IMR-90 (cell line): ENCODE results near the gene ARHGEF6. TPM values are rescaled to one million over a fixed set of nuclear protein-coding genes. Genes with fewer than 3 reads are reported as not detected.
A peak's percentile ranks its signal among the peaks of the same experiment; 100 is the strongest.

Source experiments
- ATAC-seq: fragments of 200-7000 bp; cut with Tn5 transposase; 2 replicates; pipeline ENCODE4 v1.9.1; 2020; ENCODE audit warnings: low read depth, mild to moderate bottlenecking, moderate library complexity
- BruUV-seq: library from RNA; stranded (reverse); fragments of 400-500 nt; replicated peaks from 2 replicates; lab custom pipeline; 2021; lab: Mats Ljungman, UMichigan
- CTCF ChIA-PET: fragments of 300-600 bp; formaldehyde crosslinking; extraction: SDS; loops from one replicate; lab custom pipeline; 2021; ENCODE audit warnings: antibody characterized with exemption; lab: Yijun Ruan, JAX
- POLR2A ChIA-PET: fragments of 300-600 bp; sonication (Branson Sonifier 250); formaldehyde crosslinking; loops from one replicate; lab custom pipeline; 2022; ENCODE audit warnings: antibody characterized with exemption; ENCODE audit not compliant: unreplicated experiment; lab: Charles Lee
- DNase-seq: peaks from one replicate; pipeline ENCODE4 v3.0.0; 2013
- H2AFZ ChIP-seq: replicated peaks from 2 replicates; pipeline ENCODE3; 2013; ENCODE audit warnings: low read length, mild to moderate bottlenecking; ENCODE audit not compliant: poor library complexity
- H2AK5ac ChIP-seq: 2 replicates; pipeline ENCODE4 v1.6.1; 2013; ENCODE audit warnings: low read depth, low read length, inconsistent platforms
- H2AK9ac ChIP-seq: replicated peaks from 2 replicates; pipeline ENCODE3; 2013; ENCODE audit warnings: mild to moderate bottlenecking, low read depth, low read length, moderate library complexity; ENCODE audit not compliant: poor library complexity
- H2BK120ac ChIP-seq: 2 replicates; pipeline ENCODE4 v1.6.1; 2013; ENCODE audit warnings: low read depth, low read length, inconsistent platforms
- H2BK15ac ChIP-seq: 3 replicates; pipeline ENCODE4 v1.6.1; 2013; ENCODE audit warnings: low read depth, low read length, inconsistent platforms
- H2BK20ac ChIP-seq: 2 replicates; pipeline ENCODE4 v1.6.1; 2013; ENCODE audit warnings: low read depth, mild to moderate bottlenecking, inconsistent platforms, low read length, moderate library complexity
- H2BK5ac ChIP-seq: 2 replicates; pipeline ENCODE4 v1.6.1; 2013; ENCODE audit warnings: mild to moderate bottlenecking, low read depth, low read length, inconsistent platforms; ENCODE audit not compliant: poor library complexity, severe bottlenecking
- H3K14ac ChIP-seq: replicated peaks from 2 replicates; pipeline ENCODE4 v1.6.1; 2013; ENCODE audit warnings: low read depth, low read length, inconsistent platforms
- H3K18ac ChIP-seq: 2 replicates; pipeline ENCODE4 v1.6.1; 2013; ENCODE audit warnings: low read depth, low read length, control low read depth
- H3K23ac ChIP-seq: 2 replicates; pipeline ENCODE4 v1.6.1; 2013; ENCODE audit warnings: low read depth, low read length, inconsistent platforms
- H3K27ac ChIP-seq: 2 replicates; pipeline ENCODE4 v1.5.1; 2013; ENCODE audit warnings: mild to moderate bottlenecking, control low read depth, low read length; ENCODE audit not compliant: insufficient read depth
- H3K27me3 ChIP-seq: 2 replicates; pipeline ENCODE4 v1.6.1; 2013; ENCODE audit warnings: low read length; ENCODE audit not compliant: control insufficient read depth, insufficient read depth
- H3K36me3 ChIP-seq: 2 replicates; pipeline ENCODE4 v1.6.1; 2013; ENCODE audit warnings: low read length, mixed read lengths; ENCODE audit not compliant: control insufficient read depth, insufficient read depth
- H3K4ac ChIP-seq: 2 replicates; pipeline ENCODE4 v1.6.1; 2013; ENCODE audit warnings: low read depth, low read length, inconsistent platforms
- H3K4me1 ChIP-seq: 2 replicates; pipeline ENCODE4 v1.6.1; 2013; ENCODE audit warnings: low read length, mixed read lengths; ENCODE audit not compliant: control insufficient read depth, insufficient read depth
- H3K4me2 ChIP-seq: 2 replicates; pipeline ENCODE4 v1.6.1; 2013; ENCODE audit warnings: low read depth, mild to moderate bottlenecking, control low read depth, low read length, moderate library complexity
- H3K4me3 ChIP-seq: 2 replicates; pipeline ENCODE4 v1.5.1; 2013; ENCODE audit warnings: low read depth, mild to moderate bottlenecking, control low read depth, low read length, moderate library complexity; ENCODE audit not compliant: insufficient read depth
- H3K56ac ChIP-seq: 2 replicates; pipeline ENCODE4 v1.6.1; 2013; ENCODE audit warnings: low read length, inconsistent platforms; ENCODE audit not compliant: insufficient read depth; ENCODE audit errors: extremely low read depth
- H3K79me1 ChIP-seq, 2 experiments: 2 replicates each; pipeline ENCODE4 v1.6.1; 2013; ENCODE audit warnings: low read length in 2 of 2, inconsistent platforms in 1 of 2, low read depth in 1 of 2
- H3K9ac ChIP-seq: 2 replicates; pipeline ENCODE4 v1.6.1; 2013; ENCODE audit warnings: low read depth, low read length, control low read depth
- H3K9me1 ChIP-seq: 2 replicates; pipeline ENCODE4 v1.6.1; 2013; ENCODE audit warnings: low read length, inconsistent platforms; ENCODE audit not compliant: insufficient read depth
- H3K9me3 ChIP-seq: 2 replicates; pipeline ENCODE4 v1.6.1; 2013; ENCODE audit warnings: low read length; ENCODE audit not compliant: control insufficient read depth, insufficient read depth
- H4K20me1 ChIP-seq: 2 replicates; pipeline ENCODE4 v1.6.1; 2013; ENCODE audit warnings: low read length, inconsistent platforms; ENCODE audit not compliant: insufficient read depth
- H4K5ac ChIP-seq: 2 replicates; pipeline ENCODE4 v1.6.1; 2013; ENCODE audit warnings: mild to moderate bottlenecking, low read depth, low read length, control low read depth
- H4K8ac ChIP-seq, 2 experiments: 2 replicates each; pipeline ENCODE4 v1.6.1; 2013; ENCODE audit warnings: low read depth in 2 of 2, low read length in 2 of 2, control low read depth in 1 of 2, inconsistent platforms in 1 of 2
- H4K91ac ChIP-seq: 2 replicates; pipeline ENCODE4 v1.6.1; 2013; ENCODE audit warnings: low read depth, low read length, inconsistent platforms; ENCODE audit not compliant: insufficient read depth
- BHLHE40 ChIP-seq: fragments of 150-350 bp; IDR thresholded peaks from 2 replicates; pipeline ENCODE4 v1.6.1; 2016; ENCODE audit warnings: mild to moderate bottlenecking, low read depth, low read length
- CEBPB ChIP-seq: IDR thresholded peaks from 2 replicates; pipeline ENCODE4 v1.6.1; 2012; ENCODE audit warnings: low read depth, low read length, improper control_type of control experiment
- CHD1 ChIP-seq: IDR thresholded peaks from 2 replicates; pipeline ENCODE4 v1.6.1; 2012; ENCODE audit warnings: low read depth, low read length, improper control_type of control experiment
- ELK1 ChIP-seq: fragments of 150-350 bp; IDR thresholded peaks from 2 replicates; pipeline ENCODE4 v1.6.1; 2016; ENCODE audit warnings: low read depth, mild to moderate bottlenecking, low read length, moderate library complexity, borderline replicate concordance
- FOS ChIP-seq: fragments of 150-350 bp; IDR thresholded peaks from 2 replicates; pipeline ENCODE4 v1.6.1; 2016; ENCODE audit warnings: low read depth, low read length
- MAFK ChIP-seq: IDR thresholded peaks from 2 replicates; pipeline ENCODE4 v1.6.1; 2012; ENCODE audit warnings: low read depth, low read length, improper control_type of control experiment
- MXI1 ChIP-seq: IDR thresholded peaks from 2 replicates; pipeline ENCODE4 v1.6.1; 2012; ENCODE audit warnings: low read depth, mild to moderate bottlenecking, low read length, moderate library complexity, borderline replicate concordance
- NFE2L2 ChIP-seq: fragments of 150-350 bp; IDR thresholded peaks from 2 replicates; pipeline ENCODE4 v1.6.1; 2016; ENCODE audit warnings: low read depth, mild to moderate bottlenecking, low read length
- POLR2A ChIP-seq: IDR thresholded peaks from 2 replicates; pipeline ENCODE4 v1.6.1; 2012; ENCODE audit warnings: mild to moderate bottlenecking, low read depth, low read length
- RAD21 ChIP-seq: IDR thresholded peaks from 2 replicates; pipeline ENCODE4 v1.6.1; 2012; ENCODE audit warnings: low read length, improper control_type of control experiment
- RCOR1 ChIP-seq: IDR thresholded peaks from 2 replicates; pipeline ENCODE4 v1.6.1; 2012; ENCODE audit warnings: mild to moderate bottlenecking, low read length, improper control_type of control experiment; ENCODE audit not compliant: insufficient replicate concordance
- SMC3 ChIP-seq: fragments of 150-350 bp; IDR thresholded peaks from 2 replicates; pipeline ENCODE4 v1.6.1; 2016; ENCODE audit warnings: low read depth, mild to moderate bottlenecking, antibody characterized with exemption, low read length, moderate library complexity
- WGBS, 2 experiments: methylation state at CpG; one replicate each; pipeline versions ENCODE4 v1.1.5 to v1.1.7; 2013; ENCODE audit warnings: missing lambda C conversion rate in 2 of 2; ENCODE audit not compliant: insufficient read length in 1 of 2; ENCODE audit errors: extremely low coverage in 2 of 2; 5-methylcytosine and 5-hydroxymethylcytosine counted together
- dilution Hi-C: fragments of 300-500 bp; cut with HindIII; formaldehyde crosslinking; loops from one replicate; pipeline ENCODE4 v1.14.3; 2018; ENCODE audit warnings: low sequenced_read_pairs; ENCODE audit not compliant: unreplicated experiment
- in situ Hi-C: fragments of 300-500 bp; cut with MboI; formaldehyde crosslinking; loops from 3 replicates; pipeline ENCODE4 v1.14.3; 2019; ENCODE audit warnings: low sequenced_read_pairs, inconsistent platforms, mixed read lengths
- intact Hi-C: fragments of 100-400 bp; cut with micrococcal nuclease; formaldehyde crosslinking; loops from 2 replicates; pipeline ENCODE4 v1.10.0; 2022
- polyA plus RNA-seq, 3 experiments: library from polyadenylated mRNA; depleted of rRNA; stranded (reverse); fragments of >200 nt; gene quantifications; 2 replicates each; pipeline ENCODE4 v1.2.3, GENCODE V29; 2012; ENCODE audit warnings: low replicate concordance in 1 of 3
- total RNA-seq: library from RNA; depleted of rRNA; stranded (reverse); fragments of >200 nt; gene quantifications from 2 replicates; pipeline ENCODE4 v1.2.3, GENCODE V29; 2012

The ARHGEF6 gene
- total and polyA plus RNA-seq, 2 of the 4 experiments (the other 2 are of a cell fraction): 2.1 to 2.7 TPM

GRCh38 chrX:136781180-136781797, 557 bp upstream of the ARHGEF6 start:
- H3K14ac ChIP-seq: no peak overlapping the region
- in situ Hi-C loops (no loop called here), intact Hi-C loops (no loop called here), dilution Hi-C loops (no loop called here)
- H2BK120ac ChIP-seq: no peak overlapping the region
- H3K56ac ChIP-seq: no peak overlapping the region
- ChIA-PET POLR2A (no interaction called here), CTCF (no interaction called here)
- H3K27ac ChIP-seq: no peak overlapping the region
- peak overlapping the region in 1 of 2 experiments; percentile 21; a peak in 1 of 4 replicates for H4K8ac ChIP-seq
- no peak overlapping the region for H4K5ac ChIP-seq
- no peak overlapping the region for H4K91ac ChIP-seq
- DNase-seq (no peak), ATAC-seq (peak; percentile 61)
- no peaks in the 10 kb centered on the region for H3K36me3 ChIP-seq
- no peaks in the 10 kb centered on the region for H3K79me1 ChIP-seq
- H3K9me1 ChIP-seq: no peaks in the 10 kb centered on the region; the same call in 1 of the 2 replicates
- H3K9ac ChIP-seq: no peak overlapping the region
- peaks cover 2% of the 10 kb centered on the region; the same call in 1 of the 2 replicates for H3K4me1 ChIP-seq
- H2AK9ac ChIP-seq: no peak overlapping the region
- no peaks in the 10 kb centered on the region for H3K9me3 ChIP-seq
- H3K4ac ChIP-seq: peak overlapping the region; percentile 21; the same call in 1 of the 2 replicates
- WGBS, 2 experiments: 0% methylated on average over 1 of the region's 9 CpGs; no CpG with 5 or more reads in 1 of the 2 experiments
- H3K4me3 ChIP-seq: no peak overlapping the region
- H2AK5ac ChIP-seq: no peak overlapping the region
- H3K23ac ChIP-seq: no peak overlapping the region
- peak overlapping the region; percentile 53 for H2AFZ ChIP-seq
- H3K18ac ChIP-seq: no peak overlapping the region
- H3K4me2 ChIP-seq: no peak overlapping the region; the same call in 1 of the 2 replicates
- BruUV-seq: no TSS peak
- no peak overlapping the region for H2BK20ac ChIP-seq
- TF ChIP-seq MXI1 (no peak), CHD1 (no peak), NFE2L2 (no peak), CEBPB (no peak), POLR2A (no peak), MAFK (no peak), FOS (no peak), SMC3 (no peak), ELK1 (no peak), RAD21 (no peak), RCOR1 (no peak), BHLHE40 (no peak)
- no peak overlapping the region for H2BK15ac ChIP-seq
- H3K27me3 ChIP-seq: 0 out of 2 replicates have a peak, but pooled peaks cover 1% of the 10 kb centered on the region
- H2BK5ac ChIP-seq: no peak overlapping the region
- no peaks in the 10 kb centered on the region for H4K20me1 ChIP-seq
